Activated CD8-positive, alpha-beta memory T cell treated with anti-CD3 and anti-CD28 coated beads for 48 hours (primary cell): ENCODE measurements around the gene TNFRSF1A.

Experiments
- DNase-seq, 3 experiments: peaks; one replicate each; pipeline ENCODE4 v3.0.0-alpha.2; 2020; ENCODE audit warnings: low read depth in 2 of 3, low spot score in 2 of 3

Gene TNFRSF1A

DNA sequence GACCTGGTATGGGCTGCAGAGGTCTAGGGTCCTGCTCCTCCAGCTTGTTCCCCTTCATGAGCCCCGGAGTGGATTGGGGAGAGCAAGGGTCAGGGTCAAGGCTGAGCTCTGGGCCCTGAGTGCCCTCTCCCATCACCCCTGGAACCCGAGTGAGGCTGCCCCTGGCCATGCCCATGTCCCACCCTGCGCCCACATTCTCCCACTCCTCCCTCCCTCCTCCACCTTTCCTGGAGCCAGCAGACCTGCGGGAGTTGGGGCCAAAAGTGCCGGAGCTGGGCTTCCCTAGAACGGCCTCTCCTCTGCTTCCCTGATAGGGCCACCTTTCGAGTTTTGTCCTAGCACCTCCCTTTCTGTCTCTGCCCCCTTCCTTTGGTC, 32.9 kb upstream of the TNFRSF1A start:
- DNase-seq: no peak

DNA sequence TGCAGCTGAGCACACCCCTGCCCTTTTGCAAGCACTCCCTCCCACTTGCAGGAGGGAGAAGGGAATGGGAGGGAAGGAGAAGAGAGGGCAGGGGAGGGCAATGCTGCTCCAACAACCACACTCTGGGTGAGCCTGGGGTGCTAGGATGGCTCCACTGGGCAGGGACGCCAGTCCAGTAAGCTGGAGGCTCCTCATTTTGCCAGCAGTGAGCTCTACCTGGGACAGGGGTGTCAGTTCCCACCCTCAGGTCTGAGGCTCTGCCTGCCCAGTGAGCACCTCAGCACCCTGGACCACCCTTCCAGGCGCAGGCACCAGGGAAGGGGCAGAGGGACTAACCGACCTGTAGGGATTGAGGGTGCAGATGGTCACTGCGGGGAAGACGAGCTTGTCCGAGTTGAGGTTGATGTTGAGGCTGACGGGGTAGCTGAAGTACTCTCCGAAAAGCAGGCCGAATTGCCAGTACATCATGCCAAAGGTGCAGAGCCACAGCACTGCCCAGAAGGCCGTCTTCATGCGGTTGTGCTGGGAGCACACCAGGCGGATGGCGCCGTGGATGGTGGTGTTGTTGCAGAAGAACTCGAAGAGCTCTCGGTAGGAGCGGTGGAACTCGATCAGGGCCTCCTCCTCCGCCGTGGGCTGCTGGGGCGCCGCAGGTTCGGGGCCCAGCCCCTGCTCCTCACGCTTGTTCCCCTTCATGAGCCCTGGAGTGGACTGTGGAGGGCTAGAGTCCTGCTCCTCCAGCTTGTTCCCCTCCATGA, 32.3 kb upstream of the TNFRSF1A start:
- no peak for DNase-seq

DNA sequence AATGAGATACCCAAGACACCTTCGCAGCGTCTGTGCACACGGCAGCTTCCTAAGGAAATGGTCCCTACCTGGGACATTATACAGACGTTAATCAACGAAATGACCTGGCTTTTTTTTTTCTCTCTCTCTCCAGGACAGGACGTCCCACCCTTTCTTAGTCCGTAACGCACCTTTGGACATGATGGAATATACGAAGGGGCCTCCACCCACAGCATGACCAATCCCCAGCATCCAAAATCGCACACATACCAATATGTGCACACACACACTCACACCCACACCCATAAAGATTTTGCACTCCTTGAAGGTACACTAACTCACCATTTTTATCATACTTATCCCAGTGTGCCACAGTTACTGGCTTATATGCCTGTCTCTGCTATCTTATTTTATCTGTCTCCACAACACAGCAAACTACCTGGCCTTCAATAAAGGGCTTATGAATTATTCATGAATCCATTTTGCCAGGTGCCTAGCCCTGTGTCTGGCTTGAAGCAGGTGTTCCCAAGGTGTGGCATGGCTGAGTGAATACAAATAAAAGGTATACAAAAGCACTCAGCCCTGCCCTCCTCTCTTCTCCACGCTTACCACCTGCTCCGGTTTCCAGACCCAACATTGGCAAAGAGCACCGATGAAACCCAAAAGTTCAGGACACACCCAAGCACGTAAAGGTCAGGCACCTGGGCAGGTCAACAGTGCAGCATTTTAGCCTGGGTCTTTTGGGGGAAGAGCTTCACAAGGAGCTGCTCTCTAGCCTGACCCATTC, 31.3 kb upstream of the TNFRSF1A start:
- DNase-seq: no peak

DNA sequence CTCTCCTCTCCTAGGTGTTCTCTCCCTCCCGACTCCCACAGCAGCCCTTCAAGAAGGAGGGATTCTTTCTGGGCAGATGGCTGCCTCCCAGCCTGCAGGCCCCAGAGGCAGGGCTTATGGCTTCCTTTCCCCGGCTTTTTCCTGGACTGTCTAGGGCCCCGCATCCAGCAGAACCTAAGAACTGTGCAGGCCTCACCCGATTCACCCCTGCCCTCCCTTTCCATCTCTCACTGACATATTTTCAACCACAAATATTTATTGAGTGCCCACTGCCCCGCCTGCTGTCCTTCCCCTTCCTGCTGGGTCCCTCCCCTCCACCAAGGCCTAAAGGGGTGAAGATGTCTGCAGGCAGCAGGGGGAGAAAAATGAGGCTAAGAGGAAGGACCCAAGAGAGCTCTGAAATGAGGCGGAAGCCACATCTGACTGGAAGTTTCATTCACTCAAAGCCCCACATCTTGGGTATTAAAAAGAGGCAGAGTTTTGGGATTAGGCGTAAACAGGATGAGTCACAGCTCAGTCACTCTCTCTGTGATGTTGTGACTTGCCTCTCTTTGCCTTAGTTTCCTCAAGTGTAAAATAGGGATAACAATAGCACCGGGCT, 30.6 kb upstream of the TNFRSF1A start:
- DNase-seq: no peak

DNA sequence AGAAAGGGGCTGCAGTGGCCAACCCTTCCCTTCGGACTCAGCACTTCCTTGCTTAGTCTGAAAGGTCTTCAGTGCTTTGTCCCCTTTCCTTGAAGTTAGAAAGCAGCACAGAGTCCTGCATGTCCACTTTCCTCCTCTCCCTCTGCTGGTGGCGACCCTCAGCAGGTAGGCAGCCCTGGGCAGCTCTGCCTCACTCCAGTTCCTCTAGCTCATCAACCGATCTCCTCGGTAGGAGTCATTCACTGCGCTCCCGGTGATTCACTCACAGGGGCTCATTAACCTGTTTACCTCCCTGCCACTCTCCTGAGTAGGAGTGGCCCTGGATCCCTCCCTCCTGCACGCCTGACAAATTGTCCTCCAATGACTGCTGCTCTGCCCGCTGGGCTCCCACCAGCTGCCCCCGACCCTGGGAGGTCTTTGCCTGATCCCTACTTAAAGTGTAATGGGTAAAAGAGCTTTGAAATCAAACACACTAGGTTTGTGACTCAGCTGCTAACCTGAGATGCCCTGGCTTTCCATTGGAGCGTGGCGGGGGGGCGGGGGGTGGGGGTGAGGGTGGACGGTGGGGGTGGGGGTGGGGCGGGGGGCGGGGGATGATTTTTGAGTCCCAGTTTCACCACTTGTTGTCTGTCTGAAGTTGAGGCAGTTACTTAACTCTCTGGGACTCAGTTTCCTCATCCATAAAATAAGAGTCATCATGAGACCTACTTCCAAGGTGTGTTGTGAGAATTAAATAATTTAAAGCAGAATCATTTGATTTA, 29.3 kb upstream of the TNFRSF1A start:
- no peak for DNase-seq

DNA sequence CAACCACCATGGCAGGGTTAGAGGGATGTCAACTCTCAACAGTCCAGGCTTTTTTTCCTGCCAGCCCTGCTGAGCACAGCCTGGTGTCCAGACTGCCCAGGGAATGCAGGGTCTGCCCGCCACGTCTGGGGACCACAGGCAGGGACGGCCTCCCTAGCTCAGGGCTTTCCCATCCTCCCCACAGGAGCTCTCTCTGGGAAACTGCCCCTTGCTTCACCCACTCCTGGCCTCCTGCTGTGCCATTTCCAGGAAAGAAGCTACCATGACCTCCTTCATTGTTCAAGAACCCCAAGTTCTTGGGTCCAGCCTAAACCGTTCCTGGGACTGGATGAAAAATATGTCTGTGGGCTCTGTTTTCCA, 28.7 kb upstream of the TNFRSF1A start:
- DNase-seq: no peak

DNA sequence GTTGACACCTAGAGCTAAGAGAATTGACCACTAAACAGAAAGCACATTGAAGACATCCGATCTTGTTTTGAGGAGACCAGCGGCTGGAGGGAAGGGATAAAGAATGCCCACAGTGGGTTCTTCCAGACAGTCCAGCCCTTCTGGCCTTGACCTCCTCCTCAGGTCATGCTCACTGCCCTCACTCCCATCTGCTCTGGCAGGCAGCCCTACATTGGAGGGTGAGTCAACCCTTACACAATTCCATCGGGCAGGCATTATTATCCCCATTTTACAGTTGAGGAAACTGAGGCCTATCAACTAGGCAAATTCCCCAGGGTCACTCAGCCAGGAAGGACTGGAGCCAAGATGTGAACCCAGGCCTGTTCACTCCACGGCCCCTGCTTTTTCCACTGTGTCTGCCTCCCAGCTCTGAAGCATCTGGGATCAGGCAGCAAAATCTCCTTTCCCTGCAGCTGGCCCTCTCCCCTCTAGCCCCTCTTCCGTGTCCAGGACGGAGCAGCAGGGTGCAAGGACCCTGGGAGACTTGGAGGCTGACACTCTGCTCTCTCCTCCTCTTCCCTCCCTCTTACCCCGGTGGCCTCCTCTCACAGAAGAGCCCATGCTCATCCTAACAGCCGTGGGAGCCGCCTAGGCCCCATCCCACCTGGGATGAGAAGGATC, 28.2 kb upstream of the TNFRSF1A start:
- DNase-seq: no peak

DNA sequence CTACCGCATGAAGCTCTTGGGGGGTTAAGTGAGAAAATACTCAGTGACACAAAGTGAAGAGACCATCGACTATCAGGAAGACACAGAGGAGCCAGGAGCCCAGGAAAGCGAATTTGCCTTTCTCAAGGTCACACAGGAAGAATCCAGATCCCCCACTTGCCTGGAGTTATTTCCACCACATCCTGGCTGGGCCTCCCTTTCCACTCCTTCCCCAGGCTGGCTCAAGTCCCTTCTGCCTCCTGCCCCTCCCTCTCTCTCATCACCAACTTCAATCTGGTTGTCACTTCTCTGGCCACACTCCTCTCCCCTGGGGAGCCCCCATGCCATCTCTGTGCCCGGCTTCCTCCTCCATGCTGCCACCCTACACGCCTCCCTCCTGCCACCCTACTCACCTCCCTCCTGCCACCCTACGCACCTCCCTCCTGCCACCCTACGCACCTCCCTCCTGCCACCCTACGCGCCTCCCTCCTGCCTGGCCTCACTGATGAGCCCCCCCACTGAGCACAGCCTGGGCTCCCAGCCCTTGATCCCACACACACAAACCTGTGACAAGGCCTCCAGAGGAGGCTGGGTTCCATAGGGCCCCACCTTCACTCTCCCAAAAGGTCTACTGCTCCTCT, 27.1 kb upstream of the TNFRSF1A start:
- no peak for DNase-seq

DNA sequence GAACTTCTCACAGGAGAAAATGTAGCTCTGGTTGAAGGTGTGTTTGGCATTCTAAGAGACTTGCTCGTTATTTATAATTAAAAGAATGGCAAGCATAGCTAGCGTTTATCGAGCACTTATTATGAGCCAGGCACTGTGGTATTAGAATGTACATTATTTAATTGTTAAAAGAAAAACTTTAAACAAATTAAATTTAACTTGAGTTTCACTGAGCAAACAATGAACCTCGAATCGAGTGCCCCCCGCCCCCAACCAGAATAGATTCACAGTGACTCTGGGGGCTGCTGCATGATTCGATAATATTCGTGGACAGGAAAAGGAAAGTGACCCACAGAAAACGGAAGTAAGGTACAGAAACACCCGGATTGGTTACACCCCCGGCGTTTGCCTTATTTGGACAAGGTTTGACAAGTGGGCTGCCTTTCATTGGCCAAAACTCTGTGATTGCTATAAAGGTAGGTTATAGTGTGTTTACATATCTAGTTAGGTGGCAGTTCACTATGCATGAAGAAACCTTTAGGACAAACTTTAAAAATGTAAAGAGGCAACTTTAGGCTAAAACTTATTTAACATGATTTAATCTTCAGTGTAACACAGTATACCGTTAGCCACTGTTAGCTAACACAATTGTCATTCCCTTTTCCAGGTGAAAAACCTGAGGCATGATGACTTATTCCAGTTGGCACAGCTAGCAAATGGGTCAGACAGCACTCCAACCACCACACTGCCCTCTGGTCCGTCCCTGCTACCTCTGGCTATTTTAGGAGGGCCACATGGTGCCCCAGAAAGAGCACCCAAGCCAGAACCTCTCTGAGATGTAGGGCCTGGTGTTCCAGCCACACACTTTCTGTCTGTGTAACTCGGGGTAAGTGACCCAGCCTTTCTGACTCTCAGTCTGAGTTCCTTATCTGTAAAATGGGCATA, 26.4 kb upstream of the TNFRSF1A start:
- no peak for DNase-seq

DNA sequence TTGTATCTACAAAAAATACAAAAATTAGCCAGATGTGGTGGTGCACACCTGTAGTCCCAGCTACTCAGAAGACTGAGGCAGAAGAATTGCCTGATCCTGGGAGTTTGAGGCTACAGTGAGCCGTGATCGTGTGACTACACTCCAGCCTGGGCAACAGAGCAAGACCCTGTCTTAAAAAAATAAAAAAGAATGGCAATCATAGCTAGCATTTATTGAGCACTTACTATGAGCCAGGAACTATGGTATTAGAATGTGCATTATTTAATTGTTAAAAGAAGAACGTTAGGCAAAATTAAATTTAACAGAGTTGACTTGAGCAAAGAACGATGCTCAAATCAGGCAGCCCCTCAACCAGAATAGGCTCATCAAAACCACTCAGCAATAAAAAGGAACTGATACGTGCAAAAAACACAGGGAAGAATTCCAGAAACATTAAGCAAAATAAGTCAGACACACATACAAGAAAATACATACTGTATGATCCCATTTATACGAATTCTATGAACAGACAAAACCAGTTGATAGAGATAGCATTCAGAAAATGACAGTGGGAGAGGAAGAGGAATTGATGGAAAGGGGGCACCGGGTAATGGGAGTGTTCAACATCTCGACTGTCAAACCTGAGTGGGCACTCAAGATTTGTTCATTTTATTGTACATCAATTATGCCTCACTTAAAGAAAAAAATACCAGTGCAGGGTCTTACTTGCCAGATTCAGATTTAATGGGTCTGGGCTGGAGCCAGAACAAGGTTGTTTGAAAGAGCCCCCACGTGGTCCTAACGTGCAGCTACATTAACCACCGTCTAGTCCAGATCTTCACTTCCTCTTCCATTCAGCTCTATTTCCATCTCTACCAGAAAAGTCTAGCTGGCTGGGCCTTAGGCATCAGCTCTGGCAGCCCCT, 25.4 kb upstream of the TNFRSF1A start:
- no peak for DNase-seq

DNA sequence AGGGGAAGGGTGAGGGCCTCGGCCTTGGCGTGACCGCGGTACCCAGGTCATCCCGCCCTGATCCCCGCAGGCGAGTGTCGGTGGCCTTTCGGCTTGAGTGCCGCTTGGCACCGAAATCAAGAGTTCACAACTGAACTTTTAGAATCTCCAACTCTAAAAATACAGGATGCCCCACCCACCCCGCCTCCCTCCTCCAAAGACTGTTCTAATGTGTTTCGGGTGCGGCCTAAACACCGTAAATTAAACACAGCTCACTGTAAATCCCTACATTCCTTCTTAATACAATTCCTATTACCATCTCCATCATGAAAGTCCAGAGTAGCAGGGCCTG, 22.1 kb upstream of the TNFRSF1A start:
- DNase-seq: no peak

DNA sequence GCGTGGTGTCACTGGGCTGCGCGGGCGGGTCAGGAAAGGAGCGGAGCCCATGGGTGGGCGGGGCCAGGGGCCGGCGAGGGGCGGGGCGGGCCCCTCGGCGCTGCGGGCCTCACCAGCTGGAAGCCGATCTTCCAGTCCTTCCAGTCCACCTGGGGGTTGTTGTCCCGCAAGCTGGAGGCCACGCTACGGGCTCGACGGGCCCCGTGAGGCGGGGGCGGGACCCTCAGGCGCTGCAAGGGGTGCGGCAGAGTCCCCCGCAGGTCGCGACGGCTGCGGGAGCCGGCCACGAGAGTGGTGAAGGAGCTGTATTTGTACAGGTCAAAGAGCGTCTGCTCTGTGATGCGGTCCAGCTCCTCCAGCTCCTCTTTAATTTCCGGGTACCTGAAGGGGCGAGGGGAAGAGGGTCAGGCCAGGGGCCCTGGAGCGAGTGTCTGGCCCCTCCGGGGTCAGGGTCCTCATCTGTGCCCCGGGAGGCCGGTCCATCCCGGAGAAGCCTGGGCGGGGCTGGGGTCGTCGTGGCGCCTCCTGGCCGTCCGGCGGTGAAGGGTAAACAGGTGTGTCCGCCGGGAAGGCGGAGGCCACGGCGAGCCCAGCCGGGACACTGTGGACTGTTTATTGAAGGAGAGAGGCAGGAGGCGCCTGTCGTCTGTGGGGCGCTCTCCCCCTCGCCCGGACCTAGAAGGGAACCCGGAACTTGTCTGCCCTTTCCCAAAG, 21.6 kb upstream of the TNFRSF1A start:
- DNase-seq: peak; percentile 42 to 53 (median 51)

DNA sequence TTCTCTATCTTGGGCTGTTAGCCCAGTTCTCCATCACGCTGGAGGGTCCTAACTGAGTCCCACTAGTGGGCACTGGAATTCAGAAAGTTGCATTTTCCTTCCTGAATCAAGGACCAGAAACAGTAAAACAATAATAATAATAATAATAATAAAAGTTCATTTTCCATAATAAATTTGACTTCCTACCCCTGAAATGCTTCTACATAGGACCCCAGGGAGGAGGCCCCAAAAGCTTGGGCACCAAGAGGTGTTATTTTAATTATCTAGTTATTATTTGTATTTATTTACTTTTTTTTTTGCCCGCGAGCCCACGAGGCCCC, 21.1 kb upstream of the TNFRSF1A start:
- DNase-seq: no peak

DNA sequence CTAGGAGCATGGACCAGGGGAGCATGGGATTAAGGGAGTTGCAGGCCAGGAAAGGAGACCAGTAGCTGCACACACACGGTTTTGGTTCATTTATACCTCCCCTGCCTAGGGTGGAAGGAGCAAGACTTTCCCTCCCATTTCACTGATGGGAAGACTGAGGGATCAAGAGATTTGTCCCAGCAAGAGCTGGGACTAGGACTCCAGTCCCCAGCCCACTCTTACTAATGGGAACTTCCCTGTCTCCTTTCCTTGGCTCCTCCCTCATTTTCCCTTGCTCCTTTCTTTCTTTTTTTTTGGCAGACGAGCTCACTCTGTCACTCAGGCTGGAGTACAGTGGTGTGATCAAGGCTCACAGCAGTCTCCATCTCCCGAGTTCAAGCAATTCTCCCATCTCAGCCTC, 20.5 kb upstream of the TNFRSF1A start:
- DNase-seq: no peak

DNA sequence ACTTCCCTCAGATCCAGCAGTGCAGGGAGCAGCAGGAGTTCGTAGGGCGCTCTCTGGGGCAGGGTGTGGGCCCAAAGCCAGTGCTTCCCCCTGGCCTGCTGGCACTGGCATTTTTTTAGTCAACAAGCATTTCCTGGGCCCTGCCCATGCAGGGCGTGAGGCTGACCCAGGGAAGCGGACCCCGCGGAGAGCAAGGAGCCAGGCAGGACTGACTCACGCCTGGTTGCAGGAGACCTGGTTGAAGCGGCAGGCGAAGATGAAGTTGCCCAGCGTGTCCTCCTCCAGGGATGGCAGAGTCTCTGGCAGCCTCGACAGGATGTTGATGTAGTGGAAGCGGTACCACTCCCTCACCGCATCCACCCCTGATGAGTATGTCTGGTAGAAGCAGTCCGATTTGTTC, 20.0 kb upstream of the TNFRSF1A start:
- DNase-seq: no peak

DNA sequence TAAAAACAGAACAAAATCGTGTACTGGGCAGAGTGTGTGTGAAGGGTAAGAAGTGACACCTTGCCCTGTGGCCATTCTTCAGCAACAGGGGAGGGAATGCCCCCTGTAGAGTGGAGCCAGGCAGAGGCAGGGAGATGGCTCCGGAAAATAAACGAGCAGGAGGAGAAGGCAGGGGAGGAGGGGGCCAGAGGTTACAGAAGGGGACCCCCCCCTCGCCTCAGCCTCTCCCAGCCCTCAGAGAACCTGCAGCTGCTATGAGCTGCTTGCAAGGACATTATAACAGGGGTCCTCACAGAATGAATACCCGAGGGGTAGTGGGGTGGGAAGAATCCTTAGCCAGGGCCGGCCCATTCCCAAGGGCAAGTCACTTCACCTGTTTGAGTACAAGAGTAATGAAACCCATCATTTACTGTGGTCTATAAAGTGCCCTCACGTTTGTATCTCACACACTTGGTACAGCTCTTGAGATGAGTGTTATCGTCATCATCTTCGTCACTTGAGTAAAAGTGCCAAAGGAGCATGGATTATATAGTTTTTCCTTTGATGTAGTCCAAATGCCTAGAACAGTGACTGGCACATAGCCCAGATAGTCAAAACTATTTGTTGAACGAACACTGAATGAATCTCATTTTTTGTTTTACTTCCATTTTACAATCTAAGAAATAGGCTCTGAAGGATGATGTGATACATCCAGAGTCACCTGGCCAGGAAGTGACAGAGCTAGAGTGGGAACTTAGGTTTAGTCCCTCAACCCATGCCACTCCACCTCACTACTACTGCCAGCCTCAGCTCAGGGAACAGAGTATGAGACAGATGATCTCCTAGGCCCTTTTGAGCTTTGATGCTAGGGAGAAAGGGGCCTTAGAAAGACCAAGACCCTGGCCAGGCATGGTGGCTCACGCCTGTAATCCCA, 19.0 kb upstream of the TNFRSF1A start:
- DNase-seq: no peak

DNA sequence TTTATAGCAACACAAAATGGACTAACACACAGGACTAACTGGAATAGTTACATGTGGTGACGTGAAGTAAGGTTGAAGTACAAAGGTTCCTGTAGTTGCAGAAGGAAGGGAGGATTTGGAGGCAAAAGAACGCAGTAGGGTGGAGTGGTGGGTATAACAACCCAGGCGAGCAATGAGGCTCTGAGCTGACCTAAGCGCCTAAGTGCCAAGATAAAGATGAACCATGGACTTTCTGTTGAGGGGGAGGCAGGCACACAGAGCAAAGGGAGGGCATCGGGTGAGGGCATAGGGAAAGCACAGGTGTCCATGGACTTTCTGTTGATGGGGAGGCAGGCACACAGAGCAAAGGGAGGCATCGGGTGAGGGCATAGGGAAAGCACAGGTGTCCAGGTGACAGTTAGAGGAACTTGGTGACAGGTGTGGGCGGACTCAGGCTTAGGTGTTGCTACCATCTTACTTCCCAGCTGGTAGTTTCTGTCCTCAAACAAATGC, 18.2 kb upstream of the TNFRSF1A start:
- DNase-seq: no peak
